K562 (cell line): ENCODE measurements around the gene RBBP4. TPM values are rescaled to one million over a fixed set of nuclear protein-coding genes. Genes with fewer than 3 reads are reported as not detected.

Experiments
- ATAC-seq: fragments of 200-7000 bp; cut with Tn5 transposase; 3 replicates; pipeline ENCODE4 v1.9.1; 2020; ENCODE audit warnings: moderate library complexity
- BruUV-seq: library from RNA; stranded (reverse); fragments of 400-500 nt; replicated peaks from 2 replicates; lab custom pipeline; 2021; lab: Mats Ljungman, UMichigan
- CTCF ChIA-PET: fragments of 300-600 bp; formaldehyde crosslinking; extraction: SDS; loops from one replicate; lab custom pipeline; 2021; ENCODE audit warnings: low intra/inter-chr PET ratio; lab: Yijun Ruan, JAX
- POLR2A ChIA-PET: fragments of 300-600, 350-650 bp; sonication (Branson Sonifier 250); formaldehyde crosslinking; extraction: SDS; loops from one replicate; lab custom pipeline; 2021; ENCODE audit warnings: antibody characterized with exemption, inconsistent platforms; lab: Yijun Ruan, JAX
- DNase-seq, 4 experiments: peaks; one replicate each; pipeline versions ENCODE4 v3.0.0 to v3.0.0-alpha.2; 2011 to 2018; ENCODE audit warnings: low spot score in 3 of 4, mixed read lengths in 3 of 4; ENCODE audit errors: extremely low read depth in 1 of 4
- FAIRE-seq: peaks from 2 replicates; lab custom pipeline; 2011; peaks lifted over from hg19 to GRCh38; lab: Jason Lieb, UNC
- H2AFZ ChIP-seq: 2 replicates; pipeline ENCODE4 v1.6.0; 2011; ENCODE audit warnings: low read depth, low read length, control low read depth, inconsistent platforms
- H3K27ac ChIP-seq: fragments of 200-600 bp; 3 replicates; pipeline ENCODE4 v1.8.0; 2011; ENCODE audit warnings: low read depth, mild to moderate bottlenecking, control low read depth, inconsistent platforms, low read length, moderate library complexity, mixed read lengths; ENCODE audit errors: extremely low read depth
- H3K27me3 ChIP-seq, 2 experiments: fragments of 300-600 bp in 1 of 2; 2 replicates in 1 of 2; 3 replicates in 1 of 2; pipeline versions ENCODE4 v1.6.0 to v1.8.0; 2011; ENCODE audit warnings: inconsistent platforms in 2 of 2, low read length in 2 of 2, mild to moderate bottlenecking in 1 of 2, mixed read lengths in 1 of 2, moderate library complexity in 1 of 2; ENCODE audit not compliant: control insufficient read depth in 2 of 2, insufficient read depth in 2 of 2
- H3K36me3 ChIP-seq: fragments of 300-600 bp; 3 replicates; pipeline ENCODE4 v1.8.0; 2011; ENCODE audit warnings: mild to moderate bottlenecking, low read length, inconsistent platforms; ENCODE audit not compliant: control insufficient read depth, insufficient read depth
- H3K4me1 ChIP-seq, 2 experiments: fragments of 200-600 bp in 1 of 2; replicated peaks in 1 of 2; 2 replicates in 1 of 2; 3 replicates in 1 of 2; pipeline versions ENCODE4 v1.5.1 to v1.8.0; 2011; ENCODE audit warnings: inconsistent platforms in 2 of 2, low read length in 2 of 2, mild to moderate bottlenecking in 1 of 2, mixed read lengths in 1 of 2, moderate library complexity in 1 of 2; ENCODE audit not compliant: control insufficient read depth in 2 of 2, insufficient read depth in 2 of 2
- H3K4me2 ChIP-seq: 2 replicates; pipeline ENCODE4 v1.6.1; 2011; ENCODE audit warnings: low read length, control low read depth, inconsistent platforms, mixed read lengths; ENCODE audit not compliant: insufficient read depth
- H3K4me3 ChIP-seq: fragments of 200-600 bp; sonication (generic), shearing (Covaris generic); 2 replicates; pipeline ENCODE4 v1.5.1; 2016; ENCODE audit warnings: control low read depth, inconsistent platforms
- H3K79me2 ChIP-seq: fragments of 200-600 bp; 3 replicates; pipeline ENCODE4 v1.8.0; 2011; ENCODE audit warnings: low read length, inconsistent platforms; ENCODE audit not compliant: control insufficient read depth, insufficient read depth
- H3K9ac ChIP-seq, 2 experiments: 2 replicates each; pipeline versions ENCODE4 v1.6.0 to v1.6.1; 2011; ENCODE audit warnings: low read depth in 2 of 2, low read length in 2 of 2, control low read depth in 1 of 2, inconsistent platforms in 1 of 2, mild to moderate bottlenecking in 1 of 2, mixed read lengths in 1 of 2; ENCODE audit not compliant: insufficient read depth in 1 of 2
- H3K9me1 ChIP-seq: one replicate; pipeline ENCODE4 v1.6.0; 2011; ENCODE audit warnings: inconsistent platforms, mild to moderate bottlenecking, low read length, moderate library complexity; ENCODE audit not compliant: control insufficient read depth, insufficient read depth
- H3K9me3 ChIP-seq: replicated peaks from 2 replicates; pipeline ENCODE4 v1.5.1; 2011; ENCODE audit warnings: low read depth, low read length, inconsistent platforms; ENCODE audit not compliant: control insufficient read depth, insufficient read depth
- H4K20me1 ChIP-seq: replicated peaks from 2 replicates; pipeline ENCODE4 v1.6.1; 2011; ENCODE audit warnings: low read length, inconsistent platforms, mixed read lengths; ENCODE audit not compliant: control insufficient read depth, insufficient read depth
- BRD9 ChIP-seq: fragments of 450-650 bp; IDR thresholded peaks from 2 replicates; pipeline ENCODE4 v1.6.1; 2018; ENCODE audit warnings: low read depth; ENCODE audit not compliant: partially characterized antibody
- MTA3 ChIP-seq: fragments of 450-650 bp; formaldehyde crosslinking; IDR thresholded peaks from 2 replicates; pipeline ENCODE4 v1.6.1; 2017; ENCODE audit warnings: mild to moderate bottlenecking, borderline replicate concordance
- WGBS: fragments of 100-300 bp; shearing (Covaris generic); methylation state at CpG from one replicate; pipeline ENCODE4 v1.1.6; 2016; ENCODE audit warnings: low coverage, mixed read lengths; ENCODE audit not compliant: insufficient coverage; ENCODE audit errors: missing lambda C conversion rate; 5-methylcytosine and 5-hydroxymethylcytosine counted together
- in situ Hi-C: fragments of 300-500 bp; cut with MboI; formaldehyde crosslinking; loops from 4 replicates; pipeline ENCODE4 v1.15.0; 2018; ENCODE audit warnings: inconsistent platforms, mixed read lengths
- intact Hi-C: fragments of 100-400 bp; cut with micrococcal nuclease; formaldehyde crosslinking; loops from 2 replicates; pipeline ENCODE4 v1.14.2; 2022
- polyA plus RNA-seq, 8 experiments: library from polyadenylated mRNA; depleted of rRNA in 4 of 8; stranded (reverse) in 5 of 8; unstranded in 3 of 8; fragments of >200 nt; fragmentation: Nextera tagmentation in 2 of 8; fragmentation: Illumina TruSeq in 1 of 8; extraction: Ambion mirVana in 2 of 8; extraction: Trizol in 1 of 8; gene quantifications; 2 replicates each; pipeline versions ENCODE4 v1.2.1 to v1.2.3, GENCODE V29; 2011 to 2014; ENCODE audit warnings: inconsistent platforms in 1 of 8, missing spikeins in 1 of 8
- total RNA-seq, 7 experiments: library from RNA; depleted of rRNA in 6 of 7; stranded (reverse); fragments of >200 nt in 6 of 7; fragmentation: Illumina TruSeq in 2 of 7; extraction: Trizol in 2 of 7; gene quantifications; 2 replicates each; pipeline versions ENCODE4 v1.2.1 to v1.2.3, GENCODE V29; 2011 to 2021; ENCODE audit warnings: low replicate concordance in 1 of 7

The RBBP4 gene
- total and polyA plus RNA-seq, 9 of the 15 experiments (the other 6 are each of a cell fraction or from before 2014, with no cell fraction given), result 185 to 409 (median 259) TPM

DNA sequence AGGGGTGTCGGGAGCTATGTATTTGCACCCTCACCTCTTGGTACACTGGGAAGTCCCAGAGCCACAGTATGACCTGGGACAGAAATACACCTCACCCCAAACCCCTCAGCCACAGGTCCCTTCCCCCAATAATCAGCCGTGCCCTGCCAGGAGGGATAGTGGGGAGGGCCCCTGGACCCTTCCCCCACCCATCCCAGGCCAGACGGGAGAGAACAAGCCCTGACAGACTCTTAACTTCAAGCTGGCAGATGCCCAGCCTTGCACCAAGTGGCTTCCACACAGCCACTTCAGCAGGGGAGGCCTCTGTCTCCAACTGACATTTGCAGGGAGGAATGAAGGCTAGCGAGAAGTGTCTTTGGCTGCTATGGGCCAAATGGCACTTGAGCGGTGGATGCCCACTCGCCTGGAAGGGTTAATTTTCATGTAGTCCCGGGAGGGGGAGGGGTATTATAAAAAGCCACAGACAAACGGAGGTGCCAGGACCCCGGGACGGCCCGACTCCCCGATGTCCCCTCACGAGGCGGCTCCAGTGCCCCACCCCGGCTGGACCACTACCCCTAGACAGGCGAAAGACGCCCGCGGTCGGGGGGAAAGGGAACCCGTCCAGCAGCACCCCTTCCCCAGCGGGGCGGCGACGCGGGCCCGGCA lies 51.1 kb downstream of the RBBP4 start:
- Histone ChIP-seq H3K4me2 (peak overlapping the region; percentile 90; the same call in 1 of the 2 replicates), H3K4me1 (peaks cover 9 to 30% of the 10 kb centered on the region in 2 experiments; a peak in 4 of 5 replicates), H2AFZ (peak overlapping the region; percentile 86), H4K20me1 (no peaks in the 10 kb centered on the region), H3K9me3 (no peaks in the 10 kb centered on the region), H3K9me1 (no peaks in the 10 kb centered on the region), H3K27me3 (no peaks in the 10 kb centered on the region)
- no peak for FAIRE-seq
- intact Hi-C loops, result loop anchor here (5.0 kb wide), 2 partner anchors 255 to 300 kb away; no protein-coding TSS in a partner anchor
- 39% methylated on average over 21 of the region's 27 CpGs for WGBS
- CTCF ChIA-PET, result interaction anchor here (0.6 kb wide), 1 partner anchor 168 kb away, joined by 5 read pairs; no protein-coding TSS in a partner anchor
- no peak for ATAC-seq
- TF ChIP-seq MTA3, result 0 out of 2 replicates have a peak, but pooled peaks have one; percentile 13
- no peak for TF ChIP-seq BRD9
- TF ChIP-seq, all 486 proteins: peak for 1
- Histone ChIP-seq H3K27ac (no peak overlapping the region), H3K9ac (peak overlapping the region; percentile 26 to 87; a peak in 3 of 4 replicates), H3K36me3 (no peaks in the 10 kb centered on the region), H3K79me2 (no peaks in the 10 kb centered on the region), H3K4me3 (peak overlapping the region; percentile 59)
- in situ Hi-C loops, result no loop called here
- POLR2A ChIA-PET, result interaction anchor here (0.6 to 1.5 kb wide), 7 partner anchors 13 to 173 kb away, joined by 3 to 4 read pairs (median 3); no protein-coding TSS in a partner anchor
- BruUV-seq, result no TSS peak
- DNase-seq, result no peak
